A549 (cell line): ENCODE data around the gene PRKCD. TPM values are rescaled to one million over a fixed set of nuclear protein-coding genes. Genes with fewer than 3 reads are reported as not detected.

Source experiments
- ATAC-seq, 2 experiments: fragments of 200-7000 bp in 1 of 2; fragments of >200 bp in 1 of 2; cut with Nextera tagmentation in 1 of 2; cut with Tn5 transposase in 1 of 2; 3 replicates each; pipeline versions ENCODE4 v1.8.0 to v1.9.1; 2018 to 2020; ENCODE audit warnings: mild to moderate bottlenecking in 1 of 2, moderate library complexity in 1 of 2
- CTCF ChIA-PET: fragments of 300-600 bp; sonication (Branson Sonifier 250); formaldehyde crosslinking; extraction: SDS; loops from one replicate; lab custom pipeline; 2021; ENCODE audit warnings: antibody characterized with exemption, inconsistent platforms; lab: Yijun Ruan, JAX
- POLR2A ChIA-PET: fragments of 350-600 bp; formaldehyde crosslinking; extraction: SDS; loops from one replicate; lab custom pipeline; 2021; ENCODE audit warnings: antibody characterized with exemption, inconsistent platforms; lab: Yijun Ruan, JAX
- DNase-seq, 2 experiments: peaks; one replicate each; pipeline versions ENCODE4 v3.0.0 to v3.0.0-alpha.2; 2011 to 2016; ENCODE audit warnings: low read depth in 1 of 2, low spot score in 1 of 2
- FAIRE-seq: peaks from 2 replicates; lab custom pipeline; 2011; peaks lifted over from hg19 to GRCh38; lab: Jason Lieb, UNC
- H3K27ac ChIP-seq, 2 experiments: fragments of >200 bp; sonication (Bioruptor Twin); formaldehyde crosslinking; 3 replicates each; pipeline ENCODE4 v1.5.1; 2016 to 2017
- H3K4me1 ChIP-seq: fragments of >200 bp; sonication (Bioruptor Twin); formaldehyde crosslinking; 3 replicates; pipeline ENCODE4 v1.6.1; 2016
- H3K4me2 ChIP-seq: fragments of >200 bp; sonication (Bioruptor Twin); formaldehyde crosslinking; 3 replicates; pipeline ENCODE4 v1.6.1; 2016
- H3K4me3 ChIP-seq: fragments of >200 bp; sonication (Bioruptor Twin); formaldehyde crosslinking; 3 replicates; pipeline ENCODE4 v1.5.1; 2016
- H3K9me3 ChIP-seq: fragments of >200 bp; sonication (Bioruptor Twin); formaldehyde crosslinking; 3 replicates; pipeline ENCODE4 v1.6.1; 2016
- CBX8 ChIP-seq: fragments of 200-600 bp; sonication (generic); IDR thresholded peaks from 2 replicates; pipeline ENCODE4 v1.6.1; 2016
- CHD2 ChIP-seq: fragments of 150-350 bp; IDR thresholded peaks from 2 replicates; pipeline ENCODE4 v1.6.1; 2014; ENCODE audit warnings: low read length; ENCODE audit not compliant: partially characterized antibody
- EP300 ChIP-seq, 2 experiments: fragments of >200 bp; sonication (Bioruptor Twin); formaldehyde crosslinking; IDR thresholded peaks; 2 replicates in 1 of 2; 3 replicates in 1 of 2; pipeline ENCODE4 v1.6.1; 2016 to 2017
- ESRRA ChIP-seq: fragments of 150-350 bp; IDR thresholded peaks from 2 replicates; pipeline ENCODE4 v1.6.1; 2014; ENCODE audit warnings: mild to moderate bottlenecking, low read length, borderline replicate concordance
- FOSB ChIP-seq: fragments of 250-450 bp; sonication (Bioruptor Pico); IDR thresholded peaks from 2 replicates; pipeline ENCODE4 v1.5.0; 2020; ENCODE audit warnings: mild to moderate bottlenecking, moderate library complexity
- GATA3 ChIP-seq: IDR thresholded peaks from 2 replicates; pipeline ENCODE4 v1.6.1; 2012; ENCODE audit warnings: borderline replicate concordance
- HOXA7 ChIP-seq: fragments of 250-450 bp; sonication (Bioruptor Pico); IDR thresholded peaks from 2 replicates; pipeline ENCODE4 v1.5.0; 2020; ENCODE audit warnings: mild to moderate bottlenecking, moderate library complexity
- HOXB13 ChIP-seq: fragments of 250-450 bp; sonication (Bioruptor Pico); IDR thresholded peaks from 2 replicates; pipeline ENCODE4 v1.5.0; 2020; ENCODE audit warnings: low read depth, mild to moderate bottlenecking, moderate library complexity
- HOXB5 ChIP-seq: fragments of 250-450 bp; sonication (Bioruptor Pico); IDR thresholded peaks from 2 replicates; pipeline ENCODE4 v1.5.0; 2020; ENCODE audit warnings: mild to moderate bottlenecking, moderate library complexity
- JUNB ChIP-seq: fragments of >200 bp; sonication (Bioruptor Twin); formaldehyde crosslinking; IDR thresholded peaks from 2 replicates; pipeline ENCODE4 v1.6.1; 2016
- KDM1A ChIP-seq: fragments of 200-600 bp; sonication (generic); IDR thresholded peaks from 2 replicates; pipeline ENCODE4 v1.6.1; 2016; ENCODE audit warnings: low read depth, mild to moderate bottlenecking
- POLR2A ChIP-seq: IDR thresholded peaks from 2 replicates; pipeline ENCODE4 v1.6.1; 2012; ENCODE audit warnings: mild to moderate bottlenecking, low read length
- RCOR1 ChIP-seq: fragments of 150-350 bp; IDR thresholded peaks from 2 replicates; pipeline ENCODE4 v1.6.1; 2014; ENCODE audit warnings: antibody characterized with exemption, low read length, low read depth
- SREBF2 ChIP-seq: fragments of 450-650 bp; IDR thresholded peaks from 2 replicates; pipeline ENCODE4 v1.6.1; 2014; ENCODE audit warnings: mild to moderate bottlenecking, moderate library complexity
- TP53 ChIP-seq: fragments of 250-450 bp; sonication (Bioruptor Pico); IDR thresholded peaks from 2 replicates; pipeline ENCODE4 v1.5.0; 2021; ENCODE audit warnings: mild to moderate bottlenecking, moderate library complexity
- ZSCAN20 ChIP-seq: fragments of 250-450 bp; sonication (Bioruptor Pico); IDR thresholded peaks from 2 replicates; pipeline ENCODE4 v1.8.0; 2022; ENCODE audit warnings: mild to moderate bottlenecking, moderate library complexity
- WGBS: methylation state at CpG from one replicate; pipeline ENCODE4 v1.1.6; 2017; ENCODE audit errors: missing lambda C conversion rate; 5-methylcytosine and 5-hydroxymethylcytosine counted together
- polyA plus RNA-seq, 4 experiments: library from polyadenylated mRNA; depleted of rRNA in 3 of 4; stranded (reverse); fragments of >200 nt; fragmentation: RNase III in 1 of 4; extraction: RNeasy Plus Mini Kit Qiagen cat#74134 plus additional on column Dnase treatment in 1 of 4; gene quantifications; 2 replicates in 3 of 4; 3 replicates in 1 of 4; pipeline ENCODE4 v1.2.3, GENCODE V29; 2011 to 2017
- TF ChIP-seq, protein P1 (sequence below): fragments of 200-600 bp; sonication (generic); IDR thresholded peaks from 2 replicates; pipeline ENCODE4 v1.6.1; 2016; ENCODE audit warnings: antibody characterized with exemption, mild to moderate bottlenecking, moderate library complexity
- TF ChIP-seq, protein P2 (sequence below): fragments of >200 bp; sonication (Bioruptor Twin); formaldehyde crosslinking; IDR thresholded peaks from 3 replicates; pipeline ENCODE4 v1.6.1; 2016
- TF ChIP-seq, protein P3 (sequence below): fragments of 250-450 bp; sonication (Bioruptor Pico); IDR thresholded peaks from 2 replicates; pipeline ENCODE4 v1.5.0; 2021; ENCODE audit warnings: mild to moderate bottlenecking, moderate library complexity, borderline replicate concordance

Gene PRKCD
- polyA plus RNA-seq, 2 of the 4 experiments (the other 2 are of a cell fraction), result 10.1 to 18.3 TPM

DNA sequence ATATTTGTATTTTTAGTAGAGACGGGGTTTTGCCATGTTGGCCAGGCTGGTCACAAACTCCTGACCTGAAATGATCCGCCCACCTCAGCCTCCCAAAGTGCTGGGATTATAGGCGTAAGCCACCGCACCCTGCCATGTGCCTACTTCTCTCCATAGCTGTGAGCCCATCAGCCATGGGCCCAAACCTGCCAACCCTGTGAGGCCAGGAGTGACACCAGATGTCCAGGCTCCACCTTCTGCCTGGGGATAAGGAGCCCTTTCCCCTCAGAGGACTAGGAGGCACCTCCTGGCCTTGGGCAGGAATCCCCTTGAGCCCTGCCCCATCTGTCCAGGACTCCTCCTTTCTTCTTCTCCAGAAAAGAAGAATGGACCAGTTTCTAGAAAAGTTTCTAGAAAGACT, 16.6 kb upstream of the PRKCD start:
- Histone ChIP-seq H3K9me3 (no peaks in the 10 kb centered on the region), H3K4me1 (peaks cover 41% of the 10 kb centered on the region), H3K4me2 (peak overlapping the region; percentile 59; the same call in 1 of the 3 replicates), H3K27ac (peak overlapping the region in 1 of 2 experiments; percentile 70; a peak in 1 of 6 replicates), H3K4me3 (no peak overlapping the region)
- ChIA-PET POLR2A (interaction anchor here (0.6 kb wide), 1 partner anchor 119 kb away, joined by 4 read pairs; no protein-coding TSS in a partner anchor), CTCF (interaction anchor here (0.7 to 4.6 kb wide), 5 partner anchors 9 to 51 kb away, joined by 3 to 14 read pairs (median 11); partner anchors contain the start of gene PRKCD)
- FAIRE-seq (no peak), DNase-seq (no peak), ATAC-seq (no peak)
- TF ChIP-seq SREBF2, result no peak
- no peak for TF ChIP-seq FOSB (CRISPR knock-in tag)
- no peak for TF ChIP-seq ESRRA
- no peak for TF ChIP-seq HOXA7
- no peak for TF ChIP-seq RCOR1
- no peak for TF ChIP-seq CHD2
- no peak for TF ChIP-seq EP300 (IDR thresholded peaks at IDR 0.05)
- TF ChIP-seq, protein P1, sequence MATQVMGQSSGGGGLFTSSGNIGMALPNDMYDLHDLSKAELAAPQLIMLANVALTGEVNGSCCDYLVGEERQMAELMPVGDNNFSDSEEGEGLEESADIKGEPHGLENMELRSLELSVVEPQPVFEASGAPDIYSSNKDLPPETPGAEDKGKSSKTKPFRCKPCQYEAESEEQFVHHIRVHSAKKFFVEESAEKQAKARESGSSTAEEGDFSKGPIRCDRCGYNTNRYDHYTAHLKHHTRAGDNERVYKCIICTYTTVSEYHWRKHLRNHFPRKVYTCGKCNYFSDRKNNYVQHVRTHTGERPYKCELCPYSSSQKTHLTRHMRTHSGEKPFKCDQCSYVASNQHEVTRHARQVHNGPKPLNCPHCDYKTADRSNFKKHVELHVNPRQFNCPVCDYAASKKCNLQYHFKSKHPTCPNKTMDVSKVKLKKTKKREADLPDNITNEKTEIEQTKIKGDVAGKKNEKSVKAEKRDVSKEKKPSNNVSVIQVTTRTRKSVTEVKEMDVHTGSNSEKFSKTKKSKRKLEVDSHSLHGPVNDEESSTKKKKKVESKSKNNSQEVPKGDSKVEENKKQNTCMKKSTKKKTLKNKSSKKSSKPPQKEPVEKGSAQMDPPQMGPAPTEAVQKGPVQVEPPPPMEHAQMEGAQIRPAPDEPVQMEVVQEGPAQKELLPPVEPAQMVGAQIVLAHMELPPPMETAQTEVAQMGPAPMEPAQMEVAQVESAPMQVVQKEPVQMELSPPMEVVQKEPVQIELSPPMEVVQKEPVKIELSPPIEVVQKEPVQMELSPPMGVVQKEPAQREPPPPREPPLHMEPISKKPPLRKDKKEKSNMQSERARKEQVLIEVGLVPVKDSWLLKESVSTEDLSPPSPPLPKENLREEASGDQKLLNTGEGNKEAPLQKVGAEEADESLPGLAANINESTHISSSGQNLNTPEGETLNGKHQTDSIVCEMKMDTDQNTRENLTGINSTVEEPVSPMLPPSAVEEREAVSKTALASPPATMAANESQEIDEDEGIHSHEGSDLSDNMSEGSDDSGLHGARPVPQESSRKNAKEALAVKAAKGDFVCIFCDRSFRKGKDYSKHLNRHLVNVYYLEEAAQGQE, result no peak
- no peak for TF ChIP-seq HOXB13
- TF ChIP-seq JUNB, result no peak
- no peak for TF ChIP-seq KDM1A
- TF ChIP-seq POLR2A, result no peak
- TF ChIP-seq ZSCAN20 (CRISPR knock-in tag), result no peak
- whole genome bisulfite sequencing, result 95% methylated on average over 4 of the region's 4 CpGs

DNA sequence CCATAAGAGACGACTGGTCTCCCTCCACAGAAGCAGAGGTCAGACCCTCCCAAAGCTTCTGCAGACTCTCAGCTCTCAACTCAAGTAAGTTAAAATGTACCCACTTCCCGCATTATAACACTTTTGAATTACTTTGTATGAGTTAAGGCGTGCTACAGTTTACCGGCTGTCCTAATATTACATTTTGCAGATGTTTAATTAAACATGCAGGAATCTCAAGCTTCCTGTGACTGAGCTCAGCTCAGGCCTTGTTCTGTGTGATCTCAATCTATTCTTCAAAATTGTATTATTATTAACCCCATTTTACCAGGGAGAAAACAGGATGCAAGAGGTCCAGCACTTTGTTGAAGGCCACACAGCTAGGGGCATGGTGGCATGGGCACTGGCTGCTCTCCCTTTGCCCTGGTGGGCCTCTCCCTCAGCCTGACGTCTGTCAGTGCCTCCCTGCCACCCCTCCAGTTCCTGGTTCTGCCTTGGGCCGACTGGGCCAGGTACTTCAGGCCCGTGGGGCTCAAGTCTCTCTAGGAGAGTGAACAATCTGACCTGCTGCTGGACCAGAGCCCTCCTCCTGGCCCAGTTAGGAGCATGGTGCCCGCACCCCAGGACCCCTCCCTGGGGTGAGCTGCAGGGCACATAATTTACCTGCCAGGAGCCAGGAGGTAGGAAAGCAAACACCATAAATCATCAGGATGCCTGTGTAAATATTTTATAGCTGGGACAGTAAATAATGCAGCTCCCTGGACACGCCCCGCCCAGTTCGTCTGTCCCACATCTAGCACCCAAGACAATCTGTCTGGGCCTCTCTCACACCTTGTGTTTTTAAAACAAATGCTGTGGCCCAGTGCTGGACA, 15.9 kb upstream of the PRKCD start:
- Histone ChIP-seq H3K27ac (peak overlapping the region; percentile 65 to 70; a peak in 5 of 6 replicates), H3K4me3 (no peak overlapping the region), H3K9me3 (no peaks in the 10 kb centered on the region), H3K4me1 (peaks cover 48% of the 10 kb centered on the region), H3K4me2 (peak overlapping the region; percentile 59)
- DNase-seq (peak in 1 of 2 experiments; percentile 60), ATAC-seq (peak in 1 of 2 experiments; percentile 48; a peak in 3 of 6 replicates), FAIRE-seq (no peak)
- ChIA-PET POLR2A (no interaction called here), CTCF (interaction anchor here (0.7 to 4.6 kb wide), 5 partner anchors 10 to 52 kb away, joined by 3 to 14 read pairs (median 11); partner anchors contain the start of gene PRKCD)
- TF ChIP-seq HOXB5 (CRISPR knock-in tag), result no peak
- TF ChIP-seq, protein P2, sequence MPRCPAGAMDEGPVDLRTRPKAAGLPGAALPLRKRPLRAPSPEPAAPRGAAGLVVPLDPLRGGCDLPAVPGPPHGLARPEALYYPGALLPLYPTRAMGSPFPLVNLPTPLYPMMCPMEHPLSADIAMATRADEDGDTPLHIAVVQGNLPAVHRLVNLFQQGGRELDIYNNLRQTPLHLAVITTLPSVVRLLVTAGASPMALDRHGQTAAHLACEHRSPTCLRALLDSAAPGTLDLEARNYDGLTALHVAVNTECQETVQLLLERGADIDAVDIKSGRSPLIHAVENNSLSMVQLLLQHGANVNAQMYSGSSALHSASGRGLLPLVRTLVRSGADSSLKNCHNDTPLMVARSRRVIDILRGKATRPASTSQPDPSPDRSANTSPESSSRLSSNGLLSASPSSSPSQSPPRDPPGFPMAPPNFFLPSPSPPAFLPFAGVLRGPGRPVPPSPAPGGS, result no peak
- 67% methylated on average over 7 of the region's 11 CpGs for WGBS

DNA sequence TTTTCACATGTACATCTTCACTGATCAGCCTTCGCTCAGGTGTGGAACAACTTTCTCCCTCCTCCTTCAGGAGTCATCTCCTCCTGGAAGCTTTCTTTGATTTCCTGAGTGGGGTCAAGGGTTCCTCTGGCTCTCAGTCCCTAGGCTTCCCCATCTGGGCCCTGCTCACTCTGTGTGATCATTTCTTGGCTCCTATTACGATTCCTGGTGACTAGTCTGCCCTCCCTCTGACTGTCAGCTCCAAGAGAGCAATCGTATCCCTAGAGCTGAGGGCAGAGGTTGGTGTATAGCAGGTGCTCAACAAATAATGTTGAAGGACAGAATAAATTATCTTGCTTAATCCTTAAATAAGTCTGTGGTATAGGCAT, 15.3 kb upstream of the PRKCD start:
- POLR2A ChIA-PET, result no interaction called here
- H3K27ac ChIP-seq, result peak overlapping the region; percentile 65 to 70; a peak in 5 of 6 replicates
- H3K4me1 ChIP-seq, result peaks cover 54% of the 10 kb centered on the region
- peak in 1 of 2 experiments; percentile 53; a peak in 3 of 6 replicates for ATAC-seq
- WGBS, result 34% methylated on average over 3 of the region's 3 CpGs
- H3K4me3 ChIP-seq, result no peak overlapping the region
- CTCF ChIA-PET, result interaction anchor here (1.4 to 4.6 kb wide), 4 partner anchors 11 to 50 kb away, joined by 6 to 14 read pairs (median 12); partner anchors contain the start of gene PRKCD
- TF ChIP-seq ESRRA (no peak), CBX8 (no peak), GATA3 (no peak), TP53 (CRISPR knock-in tag) (no peak), CHD2 (no peak)
- TF ChIP-seq, protein P3, sequence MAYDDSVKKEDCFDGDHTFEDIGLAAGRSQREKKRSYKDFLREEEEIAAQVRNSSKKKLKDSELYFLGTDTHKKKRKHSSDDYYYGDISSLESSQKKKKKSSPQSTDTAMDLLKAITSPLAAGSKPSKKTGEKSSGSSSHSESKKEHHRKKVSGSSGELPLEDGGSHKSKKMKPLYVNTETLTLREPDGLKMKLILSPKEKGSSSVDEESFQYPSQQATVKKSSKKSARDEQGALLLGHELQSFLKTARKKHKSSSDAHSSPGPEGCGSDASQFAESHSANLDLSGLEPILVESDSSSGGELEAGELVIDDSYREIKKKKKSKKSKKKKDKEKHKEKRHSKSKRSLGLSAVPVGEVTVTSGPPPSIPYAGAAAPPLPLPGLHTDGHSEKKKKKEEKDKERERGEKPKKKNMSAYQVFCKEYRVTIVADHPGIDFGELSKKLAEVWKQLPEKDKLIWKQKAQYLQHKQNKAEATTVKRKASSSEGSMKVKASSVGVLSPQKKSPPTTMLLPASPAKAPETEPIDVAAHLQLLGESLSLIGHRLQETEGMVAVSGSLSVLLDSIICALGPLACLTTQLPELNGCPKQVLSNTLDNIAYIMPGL (CRISPR knock-in tag), result no peak
- no peaks in the 10 kb centered on the region for H3K9me3 ChIP-seq
- peak in 1 of 2 experiments; percentile 31 for DNase-seq
- no peak for FAIRE-seq
- H3K4me2 ChIP-seq, result peak overlapping the region; percentile 59
